Measurements from ENCODE around the gene RFX2. TPM values are rescaled to one million over a fixed set of nuclear protein-coding genes. Genes with fewer than 3 reads are reported as not detected.
"Not testable (repeated sequence)": the region's sequence is repeated elsewhere in the genome, so short reads cannot be mapped to it uniquely, and the experiment has no call there.

The RFX2 gene
- total RNA-seq, 1 experiment from 2014 or later = 3.5 TPM

DNA sequence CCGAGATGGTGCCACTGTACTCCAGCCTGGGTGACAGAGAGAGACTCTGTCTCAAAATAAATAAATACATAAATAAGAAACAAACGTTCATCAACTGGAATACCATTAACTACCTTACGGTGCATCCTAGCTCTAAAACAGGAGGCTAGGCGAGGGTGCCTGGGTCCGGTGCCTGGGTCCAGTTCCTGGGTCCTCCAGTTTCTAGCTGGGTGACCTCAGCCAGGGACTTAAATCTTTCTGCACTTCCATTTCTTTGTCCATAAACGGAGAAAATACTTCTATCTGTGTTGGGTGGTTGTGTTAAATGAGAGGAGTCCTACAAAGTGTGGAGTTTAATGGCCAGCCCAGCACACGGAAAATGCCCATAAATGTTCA lies 34.0 kb downstream of the RFX2 start:
- DNase-seq (ENCODE audit: low read depth) = no peak

GRCh38 chr19:6074709-6075403 lies 35.4 kb downstream of the RFX2 start:
- DNase-seq (ENCODE audit: low read depth) = no peak

GRCh38 chr19:6073858-6074708 lies 36.2 kb downstream of the RFX2 start:
- DNase-seq (ENCODE audit: low read depth) = no peak

- DNase-seq (ENCODE audit: low read depth) = not testable (repeated sequence)
These were observed 37.1 kb downstream of the RFX2 start for GRCh38 chr19:6073233-6073632.

GRCh38 chr19:6071875-6072274 lies 38.4 kb downstream of the RFX2 start:
- no peak for DNase-seq (ENCODE audit: low read depth)

DNA sequence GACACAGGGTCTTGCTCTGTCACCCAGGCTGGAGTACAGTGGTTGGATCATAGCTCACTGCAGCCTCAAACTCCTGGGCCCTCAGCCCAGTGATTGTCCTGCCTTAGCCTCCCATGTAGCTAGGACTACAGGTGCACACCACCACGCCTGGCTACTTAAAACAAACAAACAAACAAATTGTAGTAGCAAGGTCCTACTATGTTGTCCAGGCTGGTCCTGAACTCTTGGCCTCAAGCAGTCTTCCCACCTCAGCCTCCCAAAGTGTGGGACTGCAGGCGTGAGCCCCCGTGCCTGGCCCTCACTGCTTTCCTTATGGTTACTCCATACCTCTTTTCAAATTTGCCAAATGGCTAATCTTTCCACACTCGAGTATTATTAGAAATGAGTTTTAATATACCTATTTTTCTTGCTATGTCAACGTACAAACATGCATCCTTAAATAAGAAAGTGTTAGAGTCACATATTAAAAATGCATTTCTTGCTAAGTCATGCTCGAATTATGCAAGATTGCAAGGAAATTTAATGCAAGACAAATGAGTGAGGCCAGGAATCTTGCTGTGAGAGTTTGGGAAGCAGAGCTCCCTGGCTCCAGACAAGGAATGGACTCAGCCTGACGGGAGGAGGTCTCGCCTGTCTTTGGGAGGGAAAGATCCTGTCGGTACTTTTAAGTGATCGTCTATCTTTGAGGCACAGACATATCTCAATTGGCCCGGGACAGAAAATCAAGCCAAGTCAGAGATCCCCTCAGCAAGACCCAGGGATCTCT lies 39.4 kb downstream of the RFX2 start:
- no peak for DNase-seq (ENCODE audit: low read depth)

DNA sequence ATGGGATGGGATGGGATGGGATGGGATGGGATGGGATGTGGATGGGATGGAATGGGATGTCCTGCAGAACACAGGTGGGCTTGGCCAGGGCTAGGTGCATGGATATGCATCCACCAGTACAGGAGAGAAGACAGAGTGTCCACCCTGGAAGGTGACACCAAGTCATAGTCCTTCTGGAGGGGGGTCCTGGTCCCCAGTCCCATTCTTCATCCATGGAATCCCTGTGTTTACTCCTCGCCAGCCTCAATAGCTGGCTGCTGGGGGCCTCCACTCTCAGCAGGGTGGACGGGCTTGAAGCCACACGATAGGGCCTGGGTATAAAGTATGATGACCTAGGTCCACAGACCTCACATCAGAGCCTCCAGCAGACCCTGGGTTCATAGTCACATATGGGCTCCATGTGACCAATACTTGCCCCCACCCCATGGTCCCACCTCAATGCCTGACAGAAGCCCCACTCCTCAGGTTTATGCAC lies 40.1 kb downstream of the RFX2 start:
- no peak for DNase-seq (ENCODE audit: low read depth)

DNA sequence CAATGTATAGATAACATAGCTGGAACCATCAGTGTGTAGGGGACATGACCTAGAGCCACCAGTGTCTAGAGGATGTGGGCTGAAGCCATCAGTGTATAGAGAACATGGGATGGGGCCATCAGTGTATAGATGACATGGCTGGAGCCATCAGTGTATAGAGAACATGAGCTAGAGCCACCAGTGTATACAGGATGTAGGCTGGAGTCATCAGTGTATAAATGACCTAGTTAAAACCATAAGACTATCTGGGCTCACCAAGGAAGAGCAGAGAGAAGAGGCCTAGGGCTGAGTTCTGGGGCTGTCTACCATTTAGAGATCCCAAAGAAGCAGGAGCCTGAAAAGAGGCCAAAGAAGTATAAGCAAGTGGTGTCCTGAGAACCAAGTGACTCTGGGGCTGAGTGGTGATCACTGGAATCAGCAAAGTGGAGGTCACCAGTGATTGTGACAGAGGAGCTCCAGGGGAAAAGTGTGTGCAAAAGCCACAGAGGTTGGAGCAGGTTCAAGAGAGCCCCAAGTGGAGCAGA lies 41.0 kb downstream of the RFX2 start:
- no peak for DNase-seq (ENCODE audit: low read depth)

- no peak for DNase-seq (ENCODE audit: low read depth)
These were observed 41.6 kb downstream of the RFX2 start for GRCh38 chr19:6068711-6069110.

- no peak for DNase-seq (ENCODE audit: low read depth)
These were observed 42.3 kb downstream of the RFX2 start for GRCh38 chr19:6067975-6068374.

DNA sequence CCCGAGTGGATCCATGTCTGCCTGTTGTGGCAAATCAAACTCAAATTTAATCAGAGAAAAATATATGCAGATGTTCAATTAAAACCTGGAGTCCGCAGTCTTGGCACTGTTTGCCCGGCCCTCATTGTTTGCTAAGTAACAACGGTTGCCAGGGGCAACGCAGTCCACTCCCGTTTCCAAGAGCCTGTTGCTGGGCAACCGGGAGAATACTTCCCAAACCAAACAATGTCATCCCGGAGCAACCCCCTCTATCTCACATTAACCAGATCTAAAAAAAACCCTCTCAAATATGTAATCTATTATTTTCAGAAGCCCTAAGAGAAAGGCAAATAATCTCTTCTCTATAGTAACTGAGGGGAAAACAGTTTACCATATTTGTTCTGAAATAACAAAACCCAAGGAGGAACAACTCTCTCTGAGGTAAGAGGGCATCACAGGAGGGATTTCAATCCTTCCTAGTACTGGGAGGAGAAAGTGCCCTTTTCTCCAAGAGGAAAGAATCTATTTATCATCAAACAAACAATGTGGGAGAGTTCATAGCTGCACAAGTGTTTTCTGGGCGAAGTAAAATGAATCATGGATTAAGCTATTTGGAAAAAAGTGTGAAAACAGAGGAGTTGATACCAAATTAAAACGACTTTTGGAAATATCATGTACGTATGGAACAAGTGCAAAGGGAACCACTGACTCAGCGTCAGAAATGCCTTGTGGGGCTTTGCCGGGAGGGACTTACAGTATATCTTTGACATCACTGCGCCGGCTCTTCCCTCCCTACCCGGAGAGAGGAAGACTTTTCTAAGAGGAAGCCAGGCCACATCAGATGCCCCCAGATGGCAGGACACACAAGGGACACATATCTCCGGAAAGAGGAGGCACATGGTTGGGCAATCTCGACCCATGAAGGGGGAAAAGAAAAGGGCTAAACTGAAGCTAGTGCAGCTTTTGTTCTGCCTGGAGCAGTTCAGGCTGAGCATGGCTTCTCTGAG lies 43.3 kb downstream of the RFX2 start:
- DNase-seq (ENCODE audit: low read depth) = peak; percentile 69

GRCh38 chr19:6065685-6066374 lies 44.5 kb downstream of the RFX2 start:
- no peak for DNase-seq (ENCODE audit: low read depth)

DNA sequence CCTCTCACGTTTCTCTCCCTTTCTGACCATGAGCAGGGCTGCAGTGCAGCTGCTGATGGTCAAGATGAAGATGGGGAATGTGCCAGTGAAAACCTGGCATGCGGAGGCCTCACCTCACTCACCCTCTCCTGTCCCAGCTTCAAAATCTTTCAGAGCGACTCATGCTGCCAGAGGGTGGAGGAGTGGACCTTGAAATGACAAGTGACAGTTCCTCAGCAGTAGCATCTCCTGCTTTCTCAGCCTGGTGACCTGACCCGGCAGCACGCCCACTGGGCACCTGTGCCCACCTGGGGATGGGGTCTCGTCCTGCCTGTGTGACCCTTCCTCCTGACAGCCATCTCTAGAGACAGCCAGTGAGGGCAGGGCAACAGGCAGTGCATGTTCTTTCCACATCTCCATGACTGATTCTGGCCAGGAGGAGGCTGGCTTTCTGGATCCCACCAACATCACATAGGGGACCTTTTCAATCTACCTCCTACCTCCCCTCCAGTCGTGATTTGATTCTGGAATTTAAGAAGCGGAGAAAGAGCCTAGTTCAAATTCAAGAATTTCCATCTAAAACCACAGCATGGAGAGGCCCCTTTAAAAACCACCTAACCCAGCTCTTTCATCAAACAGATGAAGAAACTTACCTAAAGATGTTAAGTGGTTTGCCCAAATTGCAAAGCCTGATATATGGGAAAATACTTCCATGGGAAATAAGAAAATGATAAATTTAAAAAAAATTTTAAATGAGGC lies 45.8 kb downstream of the RFX2 start:
- DNase-seq (ENCODE audit: low read depth) = peak; percentile 21

DNA sequence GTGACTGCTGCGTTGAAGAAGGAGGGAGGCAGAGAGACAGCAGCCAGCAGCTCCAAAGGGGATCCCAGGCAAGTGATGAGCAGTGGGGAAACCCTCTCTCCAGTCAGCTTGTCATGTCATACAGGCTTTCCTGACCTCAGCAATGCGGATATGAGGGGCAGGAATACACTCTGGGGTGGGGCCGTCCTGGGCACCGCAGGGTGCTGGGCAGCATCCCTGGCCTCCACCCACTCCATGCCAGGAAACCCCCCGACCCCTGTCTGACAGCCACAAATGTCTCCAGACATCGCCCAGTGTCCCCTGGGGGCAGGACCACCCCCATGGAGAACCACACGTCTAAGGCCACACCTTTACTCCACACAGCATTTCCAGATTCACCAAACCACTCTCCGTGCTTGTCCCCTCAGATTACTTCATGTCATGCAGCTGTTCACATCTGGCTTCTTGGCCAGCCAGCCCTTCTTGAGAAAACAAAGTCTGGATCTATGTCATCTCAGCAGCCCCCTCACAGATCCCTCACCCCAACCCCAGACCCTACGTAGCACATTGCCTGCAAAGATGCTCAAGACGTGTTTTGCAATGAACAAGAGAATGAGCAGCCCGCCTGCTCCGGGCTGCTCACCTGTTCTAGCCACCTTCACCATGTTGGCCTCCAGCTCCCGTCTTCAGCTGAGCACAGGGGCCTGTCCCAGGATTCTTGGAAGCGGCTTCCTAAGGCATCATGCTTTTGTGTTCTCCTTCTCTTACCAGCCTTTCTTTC lies 46.5 kb downstream of the RFX2 start:
- no peak for DNase-seq (ENCODE audit: low read depth)

DNA sequence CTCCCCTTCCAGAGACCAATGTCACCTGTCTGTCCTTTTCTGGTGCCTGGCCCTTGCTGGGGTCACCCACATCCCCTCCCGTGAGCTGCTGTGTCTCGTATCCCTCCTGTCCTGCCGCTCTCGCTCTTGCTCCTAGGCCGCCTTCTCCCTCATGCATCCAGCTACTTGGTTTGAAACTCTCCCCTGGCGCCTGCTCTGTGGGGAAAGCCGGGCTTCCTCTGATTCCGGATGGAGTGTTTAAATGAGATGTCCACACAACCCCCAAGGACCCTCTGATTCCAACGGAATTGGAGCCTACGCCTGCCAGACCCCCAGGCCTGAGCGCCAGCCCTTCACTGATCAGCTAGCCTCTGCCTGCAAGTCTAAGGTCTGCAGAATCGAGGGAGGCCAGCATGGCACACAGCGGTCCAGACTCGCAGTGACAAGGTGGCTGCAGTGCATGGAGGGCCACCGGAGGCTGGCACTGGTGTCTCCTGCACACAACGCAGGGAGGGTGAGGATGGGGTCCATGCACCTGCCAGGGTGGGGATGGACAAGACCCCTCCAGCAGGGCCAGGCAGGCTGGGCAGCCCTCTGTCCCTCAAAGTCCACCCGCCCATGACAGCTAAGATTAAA lies 47.2 kb downstream of the RFX2 start:
- no peak for DNase-seq (ENCODE audit: low read depth)

DNA sequence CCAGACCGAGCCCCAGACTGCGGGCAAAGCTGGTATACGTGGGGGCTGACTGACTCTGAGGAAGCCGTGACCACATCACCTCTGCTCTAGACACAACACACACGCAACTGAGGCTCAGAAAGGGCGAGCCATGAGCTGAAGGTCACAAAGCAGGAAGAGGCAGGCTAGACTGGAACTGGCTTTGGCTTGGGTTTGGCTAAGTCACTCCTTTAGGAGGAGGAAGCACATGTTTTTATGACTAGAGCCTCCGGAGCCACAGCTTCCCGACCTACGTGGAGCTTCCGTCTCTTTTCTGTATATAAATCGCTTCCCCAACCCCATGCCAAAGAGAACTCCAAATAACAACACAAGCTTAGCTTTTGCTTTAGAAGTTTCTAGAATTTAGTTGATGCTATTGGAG lies 48.0 kb downstream of the RFX2 start:
- DNase-seq (ENCODE audit: low read depth) = peak; percentile 17

GRCh38 chr19:6061376-6062130 lies 48.7 kb downstream of the RFX2 start:
- DNase-seq (ENCODE audit: low read depth) = no peak
